GM12878 (cell line): ENCODE data around the gene GLG1. TPM values are rescaled to one million over a fixed set of nuclear protein-coding genes. Genes with fewer than 3 reads are reported as not detected.

Source experiments
- ATAC-seq: fragments of 200-7000 bp; cut with Tn5 transposase; 3 replicates; pipeline ENCODE4 v1.9.1; 2020; ENCODE audit warnings: mild to moderate bottlenecking, moderate library complexity
- BruUV-seq: library from RNA; stranded (reverse); fragments of 400-500 nt; replicated peaks from 2 replicates; lab custom pipeline; 2021; lab: Mats Ljungman, UMichigan
- CTCF ChIA-PET: fragments of 300-600 bp; sonication (Branson Sonifier 250); formaldehyde crosslinking; extraction: SDS; loops from one replicate; lab custom pipeline; 2021; ENCODE audit warnings: inconsistent platforms; lab: Yijun Ruan, JAX
- POLR2A ChIA-PET: fragments of 350-600 bp; formaldehyde crosslinking; extraction: SDS; loops from one replicate; lab custom pipeline; 2021; ENCODE audit warnings: inconsistent platforms; lab: Charles Lee
- RAD21 ChIA-PET: fragments of 300-600 bp; sonication (Branson Sonifier 250); formaldehyde crosslinking; loops from one replicate; lab custom pipeline; 2023; ENCODE audit warnings: antibody characterized with exemption; ENCODE audit not compliant: unreplicated experiment; lab: Charles Lee
- SMC1A ChIA-PET: fragments of 300-600 bp; sonication (Branson Sonifier 250); formaldehyde crosslinking; loops from one replicate; lab custom pipeline; 2023; ENCODE audit not compliant: unreplicated experiment, uncharacterized antibody; lab: Charles Lee
- DNase-seq: peaks from one replicate; pipeline ENCODE4 v3.0.0-alpha.2; 2011; ENCODE audit warnings: low read depth, low spot score
- FAIRE-seq: peaks from 3 replicates; lab custom pipeline; 2011; peaks lifted over from hg19 to GRCh38; lab: Jason Lieb, UNC
- H2AFZ ChIP-seq: 2 replicates; pipeline ENCODE4 v1.6.0; 2011; ENCODE audit warnings: low read depth, low read length, control low read depth; ENCODE audit not compliant: control insufficient read depth
- H3K27ac ChIP-seq: 2 replicates; pipeline ENCODE4 v1.5.1; 2011; ENCODE audit warnings: control low read depth; ENCODE audit not compliant: control insufficient read depth, insufficient read depth
- H3K27me3 ChIP-seq, 2 experiments: replicated peaks in 1 of 2; 2 replicates each; pipeline versions ENCODE4 v1.6.0 to v1.6.1; 2011; ENCODE audit warnings: low read length in 1 of 2; ENCODE audit not compliant: control insufficient read depth in 2 of 2, insufficient read depth in 2 of 2
- H3K36me3 ChIP-seq, 2 experiments: 2 replicates each; pipeline ENCODE4 v1.5.1; 2011; ENCODE audit warnings: low read length in 1 of 2; ENCODE audit not compliant: control insufficient read depth in 2 of 2, insufficient read depth in 2 of 2
- H3K4me1 ChIP-seq: 2 replicates; pipeline ENCODE4 v1.6.1; 2011; ENCODE audit warnings: mild to moderate bottlenecking, low read length, moderate library complexity, mixed read lengths; ENCODE audit not compliant: control insufficient read depth, insufficient read depth
- H3K4me2 ChIP-seq: 2 replicates; pipeline ENCODE4 v1.6.0; 2011; ENCODE audit warnings: control low read depth; ENCODE audit not compliant: control insufficient read depth, insufficient read depth
- H3K4me3 ChIP-seq: fragments of 200-600 bp; sonication (generic); 2 replicates; pipeline ENCODE4 v1.5.1; 2016
- H3K79me2 ChIP-seq: 2 replicates; pipeline ENCODE4 v1.6.0; 2011; ENCODE audit warnings: low read length; ENCODE audit not compliant: control insufficient read depth, insufficient read depth
- H3K9ac ChIP-seq: 2 replicates; pipeline ENCODE4 v1.8.0; 2011; ENCODE audit warnings: low read length, control low read depth, mixed read lengths; ENCODE audit not compliant: control insufficient read depth, insufficient read depth
- H3K9me3 ChIP-seq: replicated peaks from 3 replicates; pipeline ENCODE4 v1.5.1; 2011; ENCODE audit warnings: mild to moderate bottlenecking, low read length; ENCODE audit not compliant: control insufficient read depth, insufficient read depth
- H4K20me1 ChIP-seq: 2 replicates; pipeline ENCODE4 v1.6.0; 2011; ENCODE audit not compliant: control insufficient read depth, insufficient read depth
- ATF7 ChIP-seq: fragments of 450-650 bp; IDR thresholded peaks from 2 replicates; pipeline ENCODE4 v1.6.1; 2016; ENCODE audit warnings: low read depth, mild to moderate bottlenecking
- CHD1 ChIP-seq: IDR thresholded peaks from 2 replicates; pipeline ENCODE4 v1.6.1; 2012; ENCODE audit warnings: low read depth, low read length, improper control_type of control experiment
- CTCF ChIP-seq, 3 experiments: IDR thresholded peaks in 2 of 3; conservative IDR thresholded peaks in 1 of 3; 2 replicates each; pipeline ENCODE4 v1.5.1; 2011; ENCODE audit warnings: low read depth in 3 of 3, low read length in 3 of 3, mild to moderate bottlenecking in 3 of 3, control low read depth in 2 of 3, moderate library complexity in 2 of 3, inconsistent platforms in 1 of 3, mixed read lengths in 1 of 3; ENCODE audit not compliant: control insufficient read depth in 2 of 3, insufficient read depth in 1 of 3; ENCODE audit errors: extremely low read depth in 1 of 3
- DPF2 ChIP-seq: fragments of 450-650 bp; IDR thresholded peaks from 2 replicates; pipeline ENCODE4 v1.6.1; 2017; ENCODE audit warnings: mild to moderate bottlenecking
- E2F8 ChIP-seq: fragments of 450-650 bp; IDR thresholded peaks from 2 replicates; pipeline ENCODE4 v1.6.1; 2018; ENCODE audit warnings: mild to moderate bottlenecking, low read depth, moderate library complexity; ENCODE audit not compliant: partially characterized antibody
- HDGF ChIP-seq: fragments of 450-650 bp; IDR thresholded peaks from 2 replicates; pipeline ENCODE4 v1.6.1; 2016; ENCODE audit warnings: antibody characterized with exemption
- IKZF1 ChIP-seq: fragments of 450-650 bp; conservative IDR thresholded peaks from 2 replicates; pipeline ENCODE4 v1.6.1; 2017; ENCODE audit warnings: antibody characterized with exemption, mild to moderate bottlenecking
- IRF3 ChIP-seq: fragments of 450-650 bp; IDR thresholded peaks from 2 replicates; pipeline ENCODE4 v1.6.1; 2014; ENCODE audit warnings: mild to moderate bottlenecking
- NFXL1 ChIP-seq: fragments of 450-650 bp; IDR thresholded peaks from 2 replicates; pipeline ENCODE4 v1.6.1; 2017; ENCODE audit warnings: antibody characterized with exemption, mild to moderate bottlenecking, borderline replicate concordance
- NR2F1 ChIP-seq: fragments of 450-650 bp; conservative IDR thresholded peaks from 2 replicates; pipeline ENCODE4 v1.6.1; 2017; ENCODE audit warnings: mild to moderate bottlenecking
- PAX5 ChIP-seq: IDR thresholded peaks from 2 replicates; pipeline ENCODE4 v1.6.1; 2011; ENCODE audit warnings: low read depth, low read length, borderline replicate concordance
- PKNOX1 ChIP-seq: fragments of 450-650 bp; IDR thresholded peaks from 2 replicates; pipeline ENCODE4 v1.6.1; 2016; ENCODE audit warnings: mild to moderate bottlenecking
- SMAD5 ChIP-seq: IDR thresholded peaks from 2 replicates; pipeline ENCODE4 v1.6.1; 2016; ENCODE audit warnings: antibody characterized with exemption, low read depth
- SMC3 ChIP-seq: IDR thresholded peaks from 2 replicates; pipeline ENCODE4 v1.6.1; 2011; ENCODE audit warnings: low read length, improper control_type of control experiment, borderline replicate concordance
- TAF1 ChIP-seq: IDR thresholded peaks from 2 replicates; pipeline ENCODE4 v1.6.1; 2011; ENCODE audit warnings: mild to moderate bottlenecking, low read depth, low read length, borderline replicate concordance
- TARDBP ChIP-seq: IDR thresholded peaks from 2 replicates; pipeline ENCODE4 v1.6.1; 2016; ENCODE audit warnings: borderline replicate concordance
- ZSCAN29 ChIP-seq: fragments of 450-650 bp; IDR thresholded peaks from 2 replicates; pipeline ENCODE4 v1.6.1; 2017; ENCODE audit warnings: mild to moderate bottlenecking, moderate library complexity
- WGBS: methylation state at CpG from one replicate; pipeline ENCODE4 v1.1.6; 2016; ENCODE audit warnings: low lambda C conversion rate; ENCODE audit not compliant: insufficient replicate concordance, insufficient coverage; ENCODE audit errors: missing lambda C conversion rate; 5-methylcytosine and 5-hydroxymethylcytosine counted together
- in situ Hi-C: fragments of 300-500 bp; cut with MboI; formaldehyde crosslinking; loops from 9 replicates; pipeline ENCODE4 v1.14.3; 2018; ENCODE audit warnings: mixed read lengths
- intact Hi-C: fragments of 100-400 bp; cut with micrococcal nuclease; formaldehyde crosslinking; loops from one replicate; pipeline ENCODE4 v1.14.2; 2022; ENCODE audit not compliant: unreplicated experiment
- polyA plus RNA-seq, 11 experiments: library from polyadenylated mRNA; depleted of rRNA in 4 of 11; unstranded in 6 of 11; stranded (reverse) in 5 of 11; fragments of >200 nt; fragmentation: Nextera tagmentation in 4 of 11; fragmentation: Illumina TruSeq in 1 of 11; extraction: Ambion mirVana in 4 of 11; extraction: Trizol in 1 of 11; gene quantifications; 1 replicate in 1 of 11; 2 replicates in 10 of 11; pipeline versions ENCODE4 v1.2.1 to v1.2.3, GENCODE V29; 2011 to 2016; ENCODE audit warnings: inconsistent platforms in 2 of 11, missing spikeins in 2 of 11, low read depth in 1 of 11
- total RNA-seq, 4 experiments: library from RNA; depleted of rRNA in 3 of 4; stranded (reverse); fragments of >200 nt in 3 of 4; fragmentation: Illumina TruSeq in 1 of 4; extraction: Trizol in 1 of 4; gene quantifications; 2 replicates each; pipeline versions ENCODE4 v1.2.1 to v1.2.3, GENCODE V29; 2013 to 2021

The GLG1 gene
- total and polyA plus RNA-seq, 10 of the 15 experiments (the other 5 are each of a cell fraction or from before 2014, with no cell fraction given) = 7.6 to 49.4 (median 28.2) TPM

- no peak for TF ChIP-seq TAF1
- peak; percentile 10; the same call in 1 of the 2 replicates for TF ChIP-seq PKNOX1
- TF ChIP-seq HDGF = no peak
- TF ChIP-seq SMAD5 = no peak
- TF ChIP-seq CTCF (IDR thresholded peaks at IDR 0.05 in 2 of 3, conservative IDR thresholded peaks at IDR 0.05 in 1 of 3; ENCODE audit: control insufficient read depth in 2 of 3, extremely low read depth in 1 of 3, insufficient read depth in 1 of 3, low read depth in 3 of 3, low read length in 3 of 3) = peak; percentile 48 to 71 (median 68)
- no peak for TF ChIP-seq ZSCAN29
Observed at GRCh38 chr16:74623214-74623838, 16.4 kb upstream of the GLG1 start (continued).

GRCh38 chr16:74622005-74622404 is 15.1 kb upstream of the GLG1 start:
- DNase-seq = no peak
- in situ Hi-C loops = loop anchor here (10.0 kb wide), 1 partner anchor 307 kb away; no protein-coding TSS in a partner anchor
- WGBS = 94% methylated on average over 4 of the region's 4 CpGs
- ChIA-PET RAD21 (interaction anchor here (0.8 kb wide), 1 partner anchor 312 kb away, joined by 3 read pairs; no protein-coding TSS in a partner anchor), SMC1A (interaction anchor here (0.9 to 1.5 kb wide), 3 partner anchors 15 to 184 kb away, joined by 3 to 4 read pairs (median 4); partner anchors contain the start of gene GLG1), POLR2A (interaction anchor here (0.7 kb wide), 1 partner anchor 76 kb away, joined by 3 read pairs; no protein-coding TSS in a partner anchor), CTCF (interaction anchor here (0.5 to 1.7 kb wide), 13 partner anchors 10 to 312 kb away, joined by 3 to 11 read pairs (median 4); partner anchors contain the start of gene GLG1)
- no peaks in the 10 kb centered on the region for H3K27me3 ChIP-seq
- H3K4me1 ChIP-seq = 0 out of 2 replicates have a peak, but pooled peaks cover 2% of the 10 kb centered on the region
- H2AFZ ChIP-seq = no peak overlapping the region
- H4K20me1 ChIP-seq = no peaks in the 10 kb centered on the region; the same call in 1 of the 2 replicates
- H3K36me3 ChIP-seq = peaks cover 20 to 21% of the 10 kb centered on the region in 2 experiments
- intact Hi-C loops = loop anchor here (2.0 kb wide), 2 partner anchors 127 to 313 kb away; no protein-coding TSS in a partner anchor
- no peak for FAIRE-seq
- no peak overlapping the region for H3K27ac ChIP-seq
- ATAC-seq = no peak
- no TSS peak for BruUV-seq
- H3K79me2 ChIP-seq = no peaks in the 10 kb centered on the region
- H3K9me3 ChIP-seq = no peaks in the 10 kb centered on the region
- H3K4me3 ChIP-seq = no peak overlapping the region
- no peak overlapping the region for H3K4me2 ChIP-seq
- H3K9ac ChIP-seq = no peak overlapping the region
- TF ChIP-seq IRF3 (no peak), E2F8 (no peak), PAX5 (no peak), IKZF1 (no peak), NFXL1 (no peak), DPF2 (no peak), ATF7 (no peak), NR2F1 (no peak), TARDBP (no peak), SMC3 (no peak), CHD1 (no peak)
